ENCODE results near the gene MCL1.
A peak's percentile ranks its signal among the peaks of the same experiment; 100 is the strongest.
"Not testable (repeated sequence)": the region's sequence is repeated elsewhere in the genome, so short reads cannot be mapped to it uniquely, and the experiment has no call there.

Gene MCL1

GRCh38 chr1:150601540-150601939, 22.1 kb upstream of the MCL1 start:
- DNase-seq, result no peak

- not testable (repeated sequence) for DNase-seq
These were observed 18.9 kb upstream of the MCL1 start for GRCh38 chr1:150598346-150598745.

GRCh38 chr1:150596976-150597375, 17.6 kb upstream of the MCL1 start:
- DNase-seq, result no peak

- DNase-seq, result no peak
These were observed 16.9 kb upstream of the MCL1 start for GRCh38 chr1:150596095-150596892.

GRCh38 chr1:150582371-150582770, 3.0 kb upstream of the MCL1 start:
- DNase-seq, result no peak

- DNase-seq, result not testable (repeated sequence)
These were observed 2.6 kb upstream of the MCL1 start for GRCh38 chr1:150581962-150582361.

- DNase-seq, result not testable (repeated sequence)
These were observed 2.0 kb upstream of the MCL1 start for GRCh38 chr1:150581437-150581836.

GRCh38 chr1:150580966-150581365, 1.6 kb upstream of the MCL1 start:
- not testable (repeated sequence) for DNase-seq

- no peak for DNase-seq
These were observed 684 bp upstream of the MCL1 start for GRCh38 chr1:150579945-150580642.

- DNase-seq, result peak; percentile 93 to 98 (median 95)
These were observed 919 bp downstream of the MCL1 start for GRCh38 chr1:150578272-150579109.

- peak in 2 of 3 donors; percentile 23 to 42 for DNase-seq
These were observed 1.7 kb downstream of the MCL1 start for GRCh38 chr1:150577557-150578271.

- DNase-seq, result peak in 2 of 3 donors; percentile 21 to 26
These were observed 2.4 kb downstream of the MCL1 start for GRCh38 chr1:150576794-150577556.

- DNase-seq, result no peak
These were observed 3.1 kb downstream of the MCL1 start for GRCh38 chr1:150576367-150576711.

- DNase-seq, result peak in 2 of 3 donors; percentile 50 to 53
These were observed 3.7 kb downstream of the MCL1 start for GRCh38 chr1:150575518-150576366.

- peak in 1 of 3 donors; percentile 49 for DNase-seq
These were observed 4.3 kb downstream of the MCL1 start for GRCh38 chr1:150575072-150575489.

- no peak for DNase-seq
These were observed 4.9 kb downstream of the MCL1 start for GRCh38 chr1:150574260-150575071.

GRCh38 chr1:150573648-150574071, 5.8 kb downstream of the MCL1 start:
- not testable (repeated sequence) for DNase-seq

GRCh38 chr1:150572918-150573647, 6.3 kb downstream of the MCL1 start:
- no peak for DNase-seq

GRCh38 chr1:150568594-150568966, 10.8 kb downstream of the MCL1 start:
- DNase-seq, result peak in 2 of 3 donors; percentile 13 to 48

All from suppressor macrophage treated with lipopolysaccharide for 1 hour (primary cell).